GM12864 (cell line): ENCODE results near the gene AGER.

Experiments
- DNase-seq: peaks from one replicate; pipeline ENCODE4 v3.0.0-alpha.2; 2011; ENCODE audit warnings: low read depth
- H3K4me3 ChIP-seq: 2 replicates; pipeline ENCODE4 v1.5.1; 2011; ENCODE audit warnings: mild to moderate bottlenecking, low read depth, low read length, control low read depth
- TF ChIP-seq, protein P1 (sequence below): IDR thresholded peaks from 2 replicates; pipeline ENCODE4 v1.5.1; 2011; ENCODE audit warnings: low read depth, mild to moderate bottlenecking, moderate library complexity, low read length, control low read depth, inconsistent platforms; ENCODE audit errors: missing control alignments

Gene AGER

DNA sequence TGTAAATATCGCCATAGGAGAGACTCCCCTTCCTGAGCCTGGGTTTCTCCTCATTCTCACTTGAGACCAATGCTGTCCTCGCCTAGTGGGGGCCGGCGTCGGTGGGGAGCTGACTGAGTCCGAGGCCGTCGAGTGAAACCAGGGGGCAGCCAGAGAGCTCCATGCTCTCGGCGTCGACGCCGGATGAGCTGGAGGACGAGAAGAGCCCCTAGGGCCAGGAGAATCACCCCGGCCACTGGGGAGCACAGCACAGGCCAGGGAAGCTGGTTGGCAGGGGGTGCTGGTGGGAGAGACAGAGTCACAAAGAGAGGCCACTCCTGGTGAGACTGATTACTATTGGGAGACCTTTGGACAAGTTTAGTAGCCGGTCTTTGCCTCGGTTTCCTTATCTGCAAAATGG lies 14.8 kb upstream of the AGER start:
- no peak for DNase-seq
- H3K4me3 ChIP-seq = no peak overlapping the region
- TF ChIP-seq, protein P1, sequence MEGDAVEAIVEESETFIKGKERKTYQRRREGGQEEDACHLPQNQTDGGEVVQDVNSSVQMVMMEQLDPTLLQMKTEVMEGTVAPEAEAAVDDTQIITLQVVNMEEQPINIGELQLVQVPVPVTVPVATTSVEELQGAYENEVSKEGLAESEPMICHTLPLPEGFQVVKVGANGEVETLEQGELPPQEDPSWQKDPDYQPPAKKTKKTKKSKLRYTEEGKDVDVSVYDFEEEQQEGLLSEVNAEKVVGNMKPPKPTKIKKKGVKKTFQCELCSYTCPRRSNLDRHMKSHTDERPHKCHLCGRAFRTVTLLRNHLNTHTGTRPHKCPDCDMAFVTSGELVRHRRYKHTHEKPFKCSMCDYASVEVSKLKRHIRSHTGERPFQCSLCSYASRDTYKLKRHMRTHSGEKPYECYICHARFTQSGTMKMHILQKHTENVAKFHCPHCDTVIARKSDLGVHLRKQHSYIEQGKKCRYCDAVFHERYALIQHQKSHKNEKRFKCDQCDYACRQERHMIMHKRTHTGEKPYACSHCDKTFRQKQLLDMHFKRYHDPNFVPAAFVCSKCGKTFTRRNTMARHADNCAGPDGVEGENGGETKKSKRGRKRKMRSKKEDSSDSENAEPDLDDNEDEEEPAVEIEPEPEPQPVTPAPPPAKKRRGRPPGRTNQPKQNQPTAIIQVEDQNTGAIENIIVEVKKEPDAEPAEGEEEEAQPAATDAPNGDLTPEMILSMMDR = no peak

DNA sequence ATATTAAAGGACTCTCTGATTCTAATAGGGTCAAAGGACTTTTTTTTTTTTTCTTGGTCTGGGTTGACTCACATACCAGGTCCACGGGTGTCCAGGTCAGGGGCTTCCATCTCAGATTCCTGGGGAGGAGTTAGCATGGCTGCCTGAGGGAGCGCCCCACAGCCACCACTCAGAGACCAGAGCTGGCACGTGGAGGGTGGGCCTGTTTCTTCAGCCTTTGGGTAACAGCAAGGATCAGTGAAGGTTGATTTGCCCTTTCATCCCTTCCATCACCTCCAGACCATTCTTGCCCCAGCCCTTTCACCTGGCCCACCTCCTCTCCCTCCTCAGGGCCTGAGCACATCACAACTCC lies 14.3 kb upstream of the AGER start:
- H3K4me3 ChIP-seq = no peak overlapping the region
- TF ChIP-seq, protein P1 = no peak
- no peak for DNase-seq

DNA sequence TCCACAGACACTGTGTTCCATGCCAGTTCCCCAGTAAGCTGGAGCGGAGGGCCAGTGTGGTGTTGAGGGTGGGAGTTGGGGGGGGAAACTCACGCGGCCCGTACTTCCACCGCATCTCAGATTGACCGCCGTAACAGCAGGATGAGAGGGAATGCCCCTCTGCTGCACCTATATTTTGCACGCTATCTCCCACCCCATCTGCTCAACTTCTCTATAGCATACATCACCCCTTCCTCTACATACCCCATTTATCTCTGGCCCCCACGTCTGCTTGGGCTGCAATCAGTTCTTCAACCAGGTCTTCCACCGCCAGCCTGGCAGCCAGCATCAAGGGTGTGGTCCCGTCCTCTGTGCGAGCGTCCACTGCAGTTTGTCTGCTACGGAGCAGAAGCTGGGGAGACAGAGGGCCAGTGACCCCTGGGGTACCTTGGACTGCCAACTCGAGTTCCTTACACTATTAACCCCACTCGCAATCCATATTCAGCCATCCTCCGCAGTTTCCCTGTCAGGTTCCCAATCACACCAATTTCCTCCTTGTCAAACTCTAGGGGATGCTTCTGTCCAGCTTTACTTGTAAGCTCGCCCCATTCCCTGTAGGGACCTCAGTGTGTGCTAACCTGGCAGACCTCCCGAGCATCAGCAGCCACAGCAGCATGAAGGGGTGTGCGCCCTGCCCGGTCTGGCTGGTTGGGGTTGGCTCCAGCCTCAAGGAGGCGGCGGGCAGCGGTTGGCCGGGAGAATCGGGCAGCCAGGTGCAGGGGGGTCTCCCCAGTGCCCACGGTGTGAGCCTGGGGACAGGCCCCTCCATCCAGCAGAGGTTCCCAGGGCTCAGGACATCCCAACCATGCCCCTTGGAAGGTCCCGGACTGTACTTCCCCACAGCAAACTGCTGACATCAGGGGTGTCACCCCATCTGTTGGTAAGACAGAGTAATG lies 12.9 kb upstream of the AGER start:
- TF ChIP-seq, protein P1 = peak; percentile 18
- peak overlapping the region; percentile 83 for H3K4me3 ChIP-seq
- DNase-seq = no peak

DNA sequence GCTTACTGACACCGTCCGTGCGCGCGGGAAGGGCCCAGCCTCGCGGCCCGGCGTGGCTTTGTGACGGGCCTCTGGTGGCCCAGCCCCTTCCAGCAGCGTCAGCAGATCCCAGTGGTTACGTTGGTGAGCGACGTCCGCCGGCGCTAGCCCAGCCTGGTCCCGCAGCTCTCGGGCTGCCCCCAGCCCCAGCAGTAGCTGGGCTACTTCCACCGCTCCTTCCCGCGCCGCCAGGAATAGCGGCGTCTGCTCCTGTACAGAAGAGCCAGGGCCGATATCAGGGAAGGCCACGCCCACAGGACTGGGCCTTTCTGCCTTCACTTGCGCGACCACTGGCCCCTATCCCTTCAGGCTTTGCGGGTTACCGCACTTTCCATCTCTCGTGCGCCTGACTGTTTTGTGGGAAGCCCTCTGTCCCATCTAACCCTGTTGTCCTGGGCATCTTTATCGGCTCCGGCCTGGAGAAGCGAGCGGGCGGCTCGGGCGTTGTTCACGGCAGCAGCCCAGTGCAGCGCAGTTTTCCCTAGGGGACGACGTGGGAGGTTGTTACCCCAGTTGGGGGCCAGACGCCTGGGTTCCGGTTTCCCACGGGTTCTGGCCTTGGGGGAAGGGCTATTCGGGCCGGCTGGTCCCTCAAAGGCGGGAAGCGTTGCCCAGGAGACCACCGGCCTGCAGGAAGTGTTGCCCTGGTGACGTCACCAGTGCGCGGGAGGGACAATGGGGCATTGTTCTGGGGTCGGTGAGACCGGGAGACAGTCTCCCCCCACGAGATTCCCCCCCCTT lies 12.0 kb upstream of the AGER start:
- no peak for DNase-seq
- TF ChIP-seq, protein P1 = no peak
- peak overlapping the region; percentile 83 for H3K4me3 ChIP-seq

DNA sequence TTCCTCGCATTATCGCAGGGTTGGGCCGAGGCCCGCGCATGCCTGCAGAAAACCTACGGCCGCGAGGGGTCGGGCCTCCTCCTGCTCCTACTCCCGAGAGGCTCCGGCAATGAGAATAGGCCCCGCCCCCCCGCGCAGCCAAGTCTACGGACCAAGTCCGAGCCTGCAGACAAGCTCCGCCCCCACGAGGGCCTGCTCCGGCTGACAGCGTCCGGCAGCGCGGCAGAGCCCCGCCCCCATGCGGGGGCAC lies 11.5 kb upstream of the AGER start:
- peak overlapping the region; percentile 83 for H3K4me3 ChIP-seq
- TF ChIP-seq, protein P1 = peak; percentile 27
- peak; percentile 98 for DNase-seq

DNA sequence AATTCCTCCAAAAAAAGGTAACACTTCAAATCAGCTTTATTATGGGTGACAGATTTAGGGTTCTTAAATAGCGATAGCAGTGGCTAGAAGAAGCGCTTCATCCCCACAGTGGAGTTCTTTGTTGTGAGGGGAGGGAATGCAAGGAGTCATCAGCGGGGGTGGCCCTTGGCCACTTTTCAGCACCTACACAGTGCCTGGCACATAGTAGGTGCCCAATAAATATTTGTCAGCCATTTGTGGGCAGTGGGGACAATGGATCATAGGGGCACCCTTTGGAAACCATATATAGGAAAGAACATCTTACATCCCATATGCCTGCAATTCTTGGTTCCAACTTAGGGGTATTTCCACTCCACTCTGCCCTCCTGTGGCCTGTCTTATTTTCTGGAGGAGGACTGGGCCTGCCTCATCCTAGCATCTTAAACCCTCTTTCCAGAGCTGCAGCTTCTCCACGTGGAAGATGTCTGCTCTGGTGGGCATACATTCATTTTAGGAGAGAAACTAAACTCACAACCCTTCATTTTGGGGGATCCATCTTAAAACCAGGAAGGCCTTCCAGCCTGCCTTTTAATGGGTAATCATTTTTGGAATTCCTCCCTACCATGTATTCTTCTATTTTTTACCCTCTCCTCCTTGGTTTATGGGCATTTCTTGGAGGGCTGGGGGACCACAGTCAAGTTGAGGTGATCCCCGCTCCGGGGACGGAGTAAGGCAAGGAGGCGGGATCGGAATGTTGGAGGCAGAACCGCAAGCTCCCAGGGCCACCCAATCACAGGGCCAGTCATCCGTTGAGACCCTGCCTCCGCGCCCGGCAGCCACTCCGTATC lies 11.0 kb upstream of the AGER start:
- TF ChIP-seq, protein P1 = peak; percentile 67
- H3K4me3 ChIP-seq = peak overlapping the region; percentile 61
- DNase-seq = no peak
